BJ (cell line): ENCODE measurements around the gene UNC79. TPM values are rescaled to one million over a fixed set of nuclear protein-coding genes. Genes with fewer than 3 reads are reported as not detected.
"Not testable (repeated sequence)": the region's sequence is repeated elsewhere in the genome, so short reads cannot be mapped to it uniquely, and the experiment has no call there.

Experiments used
- CTCF ChIA-PET: fragments of 350-600 bp; formaldehyde crosslinking; extraction: SDS; loops from one replicate; lab custom pipeline; 2021; ENCODE audit warnings: antibody characterized with exemption, inconsistent platforms; lab: Yijun Ruan, JAX
- POLR2A ChIA-PET: fragments of 300-600 bp; sonication (Branson Sonifier 250); formaldehyde crosslinking; extraction: SDS; loops from one replicate; lab custom pipeline; 2021; ENCODE audit warnings: antibody characterized with exemption; lab: Charles Lee
- DNase-seq: peaks from one replicate; pipeline ENCODE4 v3.0.0-alpha.2; 2011; ENCODE audit warnings: low read depth
- H3K27me3 ChIP-seq: 2 replicates; pipeline ENCODE4 v1.6.0; 2011; ENCODE audit warnings: low read length; ENCODE audit not compliant: control insufficient read depth, insufficient read depth
- H3K36me3 ChIP-seq: 2 replicates; pipeline ENCODE4 v1.5.1; 2011; ENCODE audit warnings: low read length; ENCODE audit not compliant: control insufficient read depth, insufficient read depth
- H3K4me3 ChIP-seq: 2 replicates; pipeline ENCODE4 v1.5.1; 2011; ENCODE audit warnings: low read depth, mild to moderate bottlenecking, control low read depth, low read length
- CTCF ChIP-seq: IDR thresholded peaks from 2 replicates; pipeline ENCODE4 v1.5.1; 2011; ENCODE audit warnings: low read depth, mild to moderate bottlenecking, control low read depth, inconsistent platforms, low read length, moderate library complexity; ENCODE audit not compliant: insufficient read depth
- polyA minus RNA-seq: library from RNA; depleted of rRNA, polyadenylated mRNA; stranded (reverse); fragments of >200 nt; gene quantifications from 2 replicates; pipeline ENCODE4 v1.2.3, GENCODE V29; 2011; rRNA and poly(A)+ RNA removed
- polyA plus RNA-seq: library from polyadenylated mRNA; depleted of rRNA; stranded (reverse); fragments of >200 nt; gene quantifications from 2 replicates; pipeline ENCODE4 v1.2.3, GENCODE V29; 2011; rRNA removed

The UNC79 gene
- polyA plus RNA-seq (0.02 and 0.04 TPM in 2 replicates), polyA minus RNA-seq (0.05 TPM in 2 replicates)

GRCh38 chr14:93430315-93431035 is at the start of gene UNC79:
Gene UNC79, plus strand, starts transcription at chr14:93430939. Its CDS starts 91 bp downstream, at chr14:93431030.
- no peak for TF ChIP-seq CTCF
- Histone ChIP-seq H3K27me3 (no peaks in the 10 kb centered on the region), H3K36me3 (no peaks in the 10 kb centered on the region), H3K4me3 (no peak within 1 kb of the TSS)
- ChIA-PET POLR2A (no interaction called here), CTCF (no interaction called here)
- no peak for DNase-seq

GRCh38 chr14:93381644-93382043 is 49.1 kb upstream of the UNC79 start:
- CTCF ChIA-PET: no interaction called here
- no peak for TF ChIP-seq CTCF
- no peak overlapping the region for H3K4me3 ChIP-seq
- no peak for DNase-seq
- H3K27me3 ChIP-seq: no peaks in the 10 kb centered on the region
- POLR2A ChIA-PET: no interaction called here
- no peaks in the 10 kb centered on the region for H3K36me3 ChIP-seq

- POLR2A ChIA-PET, DNase-seq, H3K36me3 ChIP-seq, CTCF ChIA-PET, H3K27me3 ChIP-seq, H3K4me3 ChIP-seq: not testable (repeated sequence)
Measured at GRCh38 chr14:93384256-93384655, 46.5 kb upstream of the UNC79 start.

- no peak overlapping the region for H3K4me3 ChIP-seq
- H3K36me3 ChIP-seq: no peaks in the 10 kb centered on the region
- CTCF ChIA-PET: no interaction called here
- H3K27me3 ChIP-seq: no peaks in the 10 kb centered on the region
- no peak for TF ChIP-seq CTCF
- POLR2A ChIA-PET: no interaction called here
- no peak for DNase-seq
Measured at GRCh38 chr14:93395231-93395630, 35.5 kb upstream of the UNC79 start.

- Histone ChIP-seq H3K4me3 (no peak overlapping the region), H3K36me3 (no peaks in the 10 kb centered on the region), H3K27me3 (no peaks in the 10 kb centered on the region)
- CTCF ChIA-PET: no interaction called here
- DNase-seq: no peak
- no peak for TF ChIP-seq CTCF
- POLR2A ChIA-PET: no interaction called here
Measured at GRCh38 chr14:93396456-93396855, 34.3 kb upstream of the UNC79 start.

GRCh38 chr14:93398491-93398890 is 32.2 kb upstream of the UNC79 start:
- TF ChIP-seq CTCF: no peak
- no peak for DNase-seq
- no peaks in the 10 kb centered on the region for H3K36me3 ChIP-seq
- no peak overlapping the region for H3K4me3 ChIP-seq
- H3K27me3 ChIP-seq: no peaks in the 10 kb centered on the region
- CTCF ChIA-PET: no interaction called here
- POLR2A ChIA-PET: no interaction called here
